ENCODE results near the gene MISP. TPM values are rescaled to one million over a fixed set of nuclear protein-coding genes. Genes with fewer than 3 reads are reported as not detected.

The MISP gene
- total and polyA plus RNA-seq, 9 of the 15 experiments (the other 6 are each of a cell fraction or from before 2014, with no cell fraction given) = 0.04 to 0.29 (median 0.05) TPM; not detected in 5

- TF ChIP-seq MYBL2 (IDR thresholded peaks at IDR 0.05; ENCODE audit: low read depth) (no peak), MYBL2 (CRISPR knock-in tag; IDR thresholded peaks at IDR 0.05; ENCODE audit: borderline replicate concordance) (no peak), SRSF3 (IDR thresholded peaks at IDR 0.05; ENCODE audit: insufficient read depth, low read length) (no peak), BDP1 (IDR thresholded peaks at IDR 0.05; ENCODE audit: insufficient read depth, insufficient read length) (no peak), TOE1 (IDR thresholded peaks at IDR 0.05; ENCODE audit: borderline replicate concordance) (no peak), TOE1 (CRISPR knock-in tag; IDR thresholded peaks at IDR 0.05; ENCODE audit: borderline replicate concordance, low read depth) (no peak), TAL1 (IDR thresholded peaks at IDR 0.05) (peak; percentile 52; the same call in 1 of the 2 replicates), ZNF707 (CRISPR knock-in tag; conservative IDR thresholded peaks at IDR 0.05) (no peak)
Observed at GRCh38 chr19:791567-792305, 40.8 kb downstream of the MISP start (continued).

DNA sequence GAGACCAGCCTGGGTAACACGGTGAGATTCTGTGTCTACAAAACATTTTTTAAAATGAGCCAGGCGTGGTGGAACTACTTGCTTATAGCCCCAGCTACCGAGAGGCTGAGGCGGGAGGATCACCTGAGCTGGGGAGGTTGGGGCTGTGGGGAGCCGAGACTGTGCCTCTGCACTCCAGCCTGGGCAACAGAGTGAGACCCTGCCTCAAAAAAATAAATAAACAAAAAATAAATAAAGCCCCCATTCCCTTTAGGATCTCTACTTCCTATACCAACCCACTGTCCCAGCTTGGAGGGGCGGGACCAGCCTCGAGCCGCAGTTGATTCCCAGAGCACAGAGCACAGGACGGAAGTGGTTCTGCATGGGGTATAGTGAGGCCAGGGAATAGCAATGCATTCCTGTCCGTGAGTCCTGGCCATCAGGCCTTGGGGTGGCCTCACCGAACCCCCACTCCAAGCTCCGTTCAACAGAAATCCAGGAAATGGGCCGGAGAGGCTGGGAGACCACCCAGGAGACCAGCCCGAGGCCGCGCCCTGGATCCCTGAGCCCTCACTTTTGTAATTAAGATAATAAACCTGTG is 41.5 kb downstream of the MISP start:
- POLR2A ChIA-PET = interaction anchor here (0.6 to 1.4 kb wide), 2 partner anchors 62 to 115 kb away, joined by 3 to 5 read pairs; no protein-coding TSS in a partner anchor
- FAIRE-seq = no peak
- no peak for TF ChIP-seq NCOR1 (IDR thresholded peaks at IDR 0.05)
- no peak for TF ChIP-seq OTX1 (CRISPR knock-in tag; IDR thresholded peaks at IDR 0.05)
- peak; percentile 24; the same call in 1 of the 2 replicates for TF ChIP-seq ZNF589 (CRISPR knock-in tag; IDR thresholded peaks at IDR 0.05; ENCODE audit: low read depth)
- no peak for TF ChIP-seq HDAC1 (IDR thresholded peaks at IDR 0.05)
- TF ChIP-seq E2F6 (IDR thresholded peaks at IDR 0.05; ENCODE audit: borderline replicate concordance in 1 of 2, extremely low read depth in 1 of 2, insufficient read depth in 1 of 2, insufficient read length in 1 of 2, low read depth in 1 of 2, low read length in 1 of 2, poor library complexity in 1 of 2, severe bottlenecking in 1 of 2) = peak in 1 of 2 experiments; percentile 44
- no peak for TF ChIP-seq SNRNP70 (optimal IDR thresholded peaks at IDR 0.05; ENCODE audit: low read depth, low read length)
- 0 out of 4 replicates have a peak, but pooled peaks of 1 of the 2 experiments have one; percentile 30 for TF ChIP-seq FOXK2 (conservative IDR thresholded peaks at IDR 0.05 in 1 of 2, IDR thresholded peaks at IDR 0.05 in 1 of 2; ENCODE audit: low read depth in 2 of 2)
- TF ChIP-seq ZNF282 (CRISPR knock-in tag; IDR thresholded peaks at IDR 0.05) = no peak
- TF ChIP-seq ZFX (CRISPR knock-in tag; IDR thresholded peaks at IDR 0.05) = no peak; the same call in 1 of the 2 replicates
- no peak for TF ChIP-seq TGIF2 (CRISPR knock-in tag; IDR thresholded peaks at IDR 0.05)

More for the DNA sequence above, 41.5 kb downstream of the MISP start:
- Histone ChIP-seq H3K4me2 (ENCODE audit: insufficient read depth, low read length) (peak overlapping the region; percentile 79), H3K27ac (ENCODE audit: extremely low read depth, low read depth, low read length) (peak overlapping the region; percentile 99), H3K36me3 (ENCODE audit: control insufficient read depth, insufficient read depth, low read length) (no peaks in the 10 kb centered on the region), H3K79me2 (ENCODE audit: control insufficient read depth, insufficient read depth, low read length) (peaks cover 18% of the 10 kb centered on the region; the same call in 2 of the 3 replicates), H3K27me3 (ENCODE audit: control insufficient read depth in 2 of 2, insufficient read depth in 2 of 2, low read length in 2 of 2) (no peaks in the 10 kb centered on the region), H3K9ac (ENCODE audit: insufficient read depth in 1 of 2, low read depth in 2 of 2, low read length in 2 of 2) (peak overlapping the region; percentile 76 to 95), H3K4me1 (replicated peaks in 1 of 2; ENCODE audit: control insufficient read depth in 2 of 2, insufficient read depth in 2 of 2, low read length in 2 of 2) (peaks cover 43 to 87% of the 10 kb centered on the region in 2 experiments), H4K20me1 (replicated peaks; ENCODE audit: control insufficient read depth, insufficient read depth, low read length) (no peaks in the 10 kb centered on the region), H3K9me1 (ENCODE audit: control insufficient read depth, insufficient read depth, low read length) (no peaks in the 10 kb centered on the region), H3K9me3 (replicated peaks; ENCODE audit: control insufficient read depth, insufficient read depth, low read depth, low read length) (peaks cover 3% of the 10 kb centered on the region; the same call in 1 of the 2 replicates), H2AFZ (ENCODE audit: low read depth, low read length) (peak overlapping the region; percentile 79), H3K4me3 (peak overlapping the region; percentile 35)
- in situ Hi-C loops (cut with MboI) = no loop called here
- DNase-seq (ENCODE audit: extremely low read depth in 1 of 4, low spot score in 3 of 4) (peak in 1 of 4 experiments; percentile 75), ATAC-seq (peak; percentile 13; the same call in 2 of the 3 replicates)
- TSS peak; percentile 70 for BruUV-seq (replicated peaks)
- CTCF ChIA-PET (ENCODE audit: low intra/inter-chr PET ratio) = no interaction called here
- 17% methylated on average over 16 of the region's 16 CpGs for WGBS (ENCODE audit: insufficient coverage, low coverage, missing lambda C conversion rate)
- intact Hi-C loops (cut with micrococcal nuclease) = no loop called here
